WTC11 (cell line): ENCODE results near the gene GLT1D1. TPM values are rescaled to one million over a fixed set of nuclear protein-coding genes. Genes with fewer than 3 reads are reported as not detected.

Experiments used
- ATAC-seq: fragments of 200-7000 bp; cut with Tn5 transposase; 2 replicates; pipeline ENCODE4 v1.10.0; 2021; ENCODE audit warnings: mild to moderate bottlenecking, moderate library complexity
- CTCF ChIA-PET: fragments of 300-600 bp; sonication (Branson Sonifier 250); formaldehyde crosslinking; loops from one replicate; lab custom pipeline; 2021; ENCODE audit warnings: antibody characterized with exemption; lab: Charles Lee
- POLR2A ChIA-PET: fragments of 350-600 bp; sonication (Branson Sonifier 250); formaldehyde crosslinking; loops from one replicate; lab custom pipeline; 2021; ENCODE audit warnings: antibody characterized with exemption; lab: Charles Lee
- DNase-seq: peaks from one replicate; pipeline ENCODE4 v3.0.0; 2021; ENCODE audit warnings: low spot score
- H3K27ac Mint-ChIP-seq: 2 replicates; pipeline ENCODE4 v1.8.0; 2021; ENCODE audit warnings: mixed read lengths
- H3K27me3 Mint-ChIP-seq: 2 replicates; pipeline ENCODE4 v1.8.0; 2021; ENCODE audit warnings: low read depth, mild to moderate bottlenecking, moderate library complexity, mixed read lengths
- H3K36me3 Mint-ChIP-seq: 2 replicates; pipeline ENCODE4 v1.8.0; 2021; ENCODE audit warnings: mixed read lengths
- H3K4me1 Mint-ChIP-seq: 2 replicates; pipeline ENCODE4 v1.8.0; 2022; ENCODE audit warnings: mixed read lengths
- H3K4me3 Mint-ChIP-seq: 2 replicates; pipeline ENCODE4 v1.8.0; 2021; ENCODE audit warnings: mild to moderate bottlenecking, moderate library complexity, mixed read lengths
- H3K9me3 Mint-ChIP-seq: 2 replicates; pipeline ENCODE4 v1.8.0; 2021; ENCODE audit warnings: mixed read lengths
- CDX4 ChIP-seq: fragments of 250-450 bp; sonication (Bioruptor Pico); IDR thresholded peaks from 2 replicates; pipeline ENCODE4 v1.9.0; 2021; ENCODE audit warnings: moderate library complexity, mild to moderate bottlenecking, inconsistent platforms, borderline replicate concordance
- EMX1 ChIP-seq: fragments of 250-450 bp; sonication (Bioruptor Pico); IDR thresholded peaks from 2 replicates; pipeline ENCODE4 v1.8.0; 2021; ENCODE audit warnings: mild to moderate bottlenecking
- FOXJ3 ChIP-seq: sonication (generic); formaldehyde crosslinking; IDR thresholded peaks from 2 replicates; pipeline ENCODE4 v1.9.0; 2021; ENCODE audit warnings: missing genetic modification reagents, mild to moderate bottlenecking, borderline replicate concordance
- GABPB1 ChIP-seq: sonication (generic); formaldehyde crosslinking; IDR thresholded peaks from 2 replicates; pipeline ENCODE4 v1.8.1; 2023; ENCODE audit warnings: mild to moderate bottlenecking, missing genetic modification reagents
- MYBL2 ChIP-seq: sonication (generic); formaldehyde crosslinking; IDR thresholded peaks from 2 replicates; pipeline ENCODE4 v1.8.1; 2023; ENCODE audit warnings: mild to moderate bottlenecking, moderate library complexity, missing genetic modification reagents
- NFATC4 ChIP-seq: fragments of 250-450 bp; sonication (Bioruptor Pico); IDR thresholded peaks from 2 replicates; pipeline ENCODE4 v1.9.0; 2021; ENCODE audit warnings: mild to moderate bottlenecking
- PRDM15 ChIP-seq: sonication (generic); formaldehyde crosslinking; IDR thresholded peaks from 2 replicates; pipeline ENCODE4 v1.8.0; 2022; ENCODE audit warnings: missing genetic modification reagents
- SMAD4 ChIP-seq: sonication (generic); formaldehyde crosslinking; IDR thresholded peaks from 2 replicates; pipeline ENCODE4 v1.8.0; 2022; ENCODE audit warnings: mild to moderate bottlenecking, missing genetic modification reagents
- SP1 ChIP-seq: sonication (generic); formaldehyde crosslinking; conservative IDR thresholded peaks from 2 replicates; pipeline ENCODE4 v1.8.1; 2022; ENCODE audit warnings: missing genetic modification reagents
- TCF7 ChIP-seq: sonication (generic); formaldehyde crosslinking; IDR thresholded peaks from 2 replicates; pipeline ENCODE4 v1.8.0; 2022; ENCODE audit warnings: mild to moderate bottlenecking, low read depth, missing genetic modification reagents, moderate library complexity
- ZNF317 ChIP-seq: sonication (generic); formaldehyde crosslinking; IDR thresholded peaks from 2 replicates; pipeline ENCODE4 v1.8.1; 2023; ENCODE audit warnings: low read depth, mild to moderate bottlenecking, moderate library complexity, missing genetic modification reagents, borderline replicate concordance
- ZSCAN18 ChIP-seq: fragments of 250-450 bp; sonication (Bioruptor Pico); IDR thresholded peaks from 2 replicates; pipeline ENCODE4 v2.1.2; 2022; ENCODE audit warnings: mild to moderate bottlenecking, moderate library complexity
- total RNA-seq: library from RNA; stranded (reverse); gene quantifications from 3 replicates; pipeline ENCODE4 v1.2.3, GENCODE V29; 2021
- TF ChIP-seq, protein P1 (sequence below): sonication (generic); formaldehyde crosslinking; IDR thresholded peaks from 2 replicates; pipeline ENCODE4 v1.8.0; 2022; ENCODE audit warnings: mild to moderate bottlenecking, missing genetic modification reagents
- TF ChIP-seq, protein P2 (sequence below): fragments of 250-450 bp; sonication (Bioruptor Pico); IDR thresholded peaks from 2 replicates; pipeline ENCODE4 v1.9.0; 2021; ENCODE audit warnings: mild to moderate bottlenecking
- TF ChIP-seq, protein P3 (sequence below): sonication (generic); formaldehyde crosslinking; IDR thresholded peaks from 2 replicates; pipeline ENCODE4 v1.8.0; 2022; ENCODE audit warnings: mild to moderate bottlenecking, missing genetic modification reagents

GLT1D1 gene
- total RNA-seq, 1 experiment from 2014 or later = 1.5 TPM

- CTCF ChIA-PET = no interaction called here
Observed at GRCh38 chr12:128820723-128821432, 32.4 kb upstream of the GLT1D1 start.

GRCh38 chr12:128823216-128823915 lies 29.9 kb upstream of the GLT1D1 start:
- TF ChIP-seq GABPB1 (CRISPR knock-in tag) (no peak), TCF7 (CRISPR knock-in tag) (no peak), SMAD4 (CRISPR knock-in tag) (no peak), ZNF317 (CRISPR knock-in tag) (no peak), EMX1 (CRISPR knock-in tag) (no peak), FOXJ3 (CRISPR knock-in tag) (no peak)
- TF ChIP-seq, protein P1, sequence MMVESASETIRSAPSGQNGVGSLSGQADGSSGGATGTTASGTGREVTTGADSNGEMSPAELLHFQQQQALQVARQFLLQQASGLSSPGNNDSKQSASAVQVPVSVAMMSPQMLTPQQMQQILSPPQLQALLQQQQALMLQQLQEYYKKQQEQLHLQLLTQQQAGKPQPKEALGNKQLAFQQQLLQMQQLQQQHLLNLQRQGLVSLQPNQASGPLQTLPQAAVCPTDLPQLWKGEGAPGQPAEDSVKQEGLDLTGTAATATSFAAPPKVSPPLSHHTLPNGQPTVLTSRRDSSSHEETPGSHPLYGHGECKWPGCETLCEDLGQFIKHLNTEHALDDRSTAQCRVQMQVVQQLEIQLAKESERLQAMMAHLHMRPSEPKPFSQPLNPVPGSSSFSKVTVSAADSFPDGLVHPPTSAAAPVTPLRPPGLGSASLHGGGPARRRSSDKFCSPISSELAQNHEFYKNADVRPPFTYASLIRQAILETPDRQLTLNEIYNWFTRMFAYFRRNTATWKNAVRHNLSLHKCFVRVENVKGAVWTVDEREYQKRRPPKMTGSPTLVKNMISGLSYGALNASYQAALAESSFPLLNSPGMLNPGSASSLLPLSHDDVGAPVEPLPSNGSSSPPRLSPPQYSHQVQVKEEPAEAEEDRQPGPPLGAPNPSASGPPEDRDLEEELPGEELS (CRISPR knock-in tag) = 0 out of 2 replicates have a peak, but pooled peaks have one; percentile 27
- peaks cover 34% of the 10 kb centered on the region for H3K9me3 Mint-ChIP-seq
- peaks cover 3% of the 10 kb centered on the region for H3K27me3 Mint-ChIP-seq
- ATAC-seq = peak; percentile 35
- peaks cover 48% of the 10 kb centered on the region for H3K36me3 Mint-ChIP-seq
- peaks cover 10% of the 10 kb centered on the region for H3K4me1 Mint-ChIP-seq
- POLR2A ChIA-PET = no interaction called here
- CTCF ChIA-PET = no interaction called here
- H3K4me3 Mint-ChIP-seq = peak overlapping the region; percentile 63
- no peak overlapping the region for H3K27ac Mint-ChIP-seq
- DNase-seq = peak; percentile 18

More at GRCh38 chr12:128820723-128821432, 32.4 kb upstream of the GLT1D1 start:
- POLR2A ChIA-PET = no interaction called here
- H3K36me3 Mint-ChIP-seq = peaks cover 48% of the 10 kb centered on the region
- TF ChIP-seq ZSCAN18 (CRISPR knock-in tag) (no peak), PRDM15 (no peak), NFATC4 (CRISPR knock-in tag) (no peak)
- peaks cover 39% of the 10 kb centered on the region for H3K9me3 Mint-ChIP-seq
- DNase-seq (no peak), ATAC-seq (no peak)
- no peak overlapping the region for H3K4me3 Mint-ChIP-seq
- H3K4me1 Mint-ChIP-seq = peaks cover 18% of the 10 kb centered on the region
- H3K27me3 Mint-ChIP-seq = peaks cover 7% of the 10 kb centered on the region
- 0 out of 2 replicates have a peak overlapping the region, but pooled peaks have one; percentile 54 for H3K27ac Mint-ChIP-seq

- peaks cover 40% of the 10 kb centered on the region for H3K9me3 Mint-ChIP-seq
- peak; percentile 87 for ATAC-seq
- TF ChIP-seq CDX4 (CRISPR knock-in tag) (no peak), SP1 (CRISPR knock-in tag) (peak; percentile 58), MYBL2 (0 out of 2 replicates have a peak, but pooled peaks have one; percentile 23)
- TF ChIP-seq, protein P2, sequence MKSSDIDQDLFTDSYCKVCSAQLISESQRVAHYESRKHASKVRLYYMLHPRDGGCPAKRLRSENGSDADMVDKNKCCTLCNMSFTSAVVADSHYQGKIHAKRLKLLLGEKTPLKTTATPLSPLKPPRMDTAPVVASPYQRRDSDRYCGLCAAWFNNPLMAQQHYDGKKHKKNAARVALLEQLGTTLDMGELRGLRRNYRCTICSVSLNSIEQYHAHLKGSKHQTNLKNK = no peak
- TF ChIP-seq, protein P1 (CRISPR knock-in tag) = 0 out of 2 replicates have a peak, but pooled peaks have one; percentile 5
- TF ChIP-seq, protein P3, sequence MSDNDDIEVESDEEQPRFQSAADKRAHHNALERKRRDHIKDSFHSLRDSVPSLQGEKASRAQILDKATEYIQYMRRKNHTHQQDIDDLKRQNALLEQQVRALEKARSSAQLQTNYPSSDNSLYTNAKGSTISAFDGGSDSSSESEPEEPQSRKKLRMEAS (CRISPR knock-in tag) = peak; percentile 31; the same call in 1 of the 2 replicates
Observed at GRCh38 chr12:128823916-128824839, 29.1 kb upstream of the GLT1D1 start, which contains the start of gene SLC15A4. Gene SLC15A4, minus strand, starts transcription at chr12:128823958. Its CDS starts 15 bp downstream, at chr12:128823943.

More at GRCh38 chr12:128823916-128824839, 29.1 kb upstream of the GLT1D1 start, which contains the start of gene SLC15A4:
- Mint-ChIP-seq H3K27ac (no peak within 1 kb of the TSS; the same call in 1 of the 2 replicates), H3K4me1 (peaks cover 10% of the 10 kb centered on the region), H3K27me3 (peaks cover 6% of the 10 kb centered on the region), H3K36me3 (peaks cover 54% of the 10 kb centered on the region), H3K4me3 (peak within 1 kb of the TSS; percentile 72)
- peak; percentile 81 for DNase-seq
- ChIA-PET POLR2A (no interaction called here), CTCF (no interaction called here)
